ENCODE measurements around the gene FAM107B. TPM values are rescaled to one million over a fixed set of nuclear protein-coding genes. Genes with fewer than 3 reads are reported as not detected.

FAM107B gene
- total and polyA plus RNA-seq, 2 of the 8 experiments (the other 6 are each of a cell fraction or from before 2014, with no cell fraction given) = 7.5 to 28.1 TPM

DNA sequence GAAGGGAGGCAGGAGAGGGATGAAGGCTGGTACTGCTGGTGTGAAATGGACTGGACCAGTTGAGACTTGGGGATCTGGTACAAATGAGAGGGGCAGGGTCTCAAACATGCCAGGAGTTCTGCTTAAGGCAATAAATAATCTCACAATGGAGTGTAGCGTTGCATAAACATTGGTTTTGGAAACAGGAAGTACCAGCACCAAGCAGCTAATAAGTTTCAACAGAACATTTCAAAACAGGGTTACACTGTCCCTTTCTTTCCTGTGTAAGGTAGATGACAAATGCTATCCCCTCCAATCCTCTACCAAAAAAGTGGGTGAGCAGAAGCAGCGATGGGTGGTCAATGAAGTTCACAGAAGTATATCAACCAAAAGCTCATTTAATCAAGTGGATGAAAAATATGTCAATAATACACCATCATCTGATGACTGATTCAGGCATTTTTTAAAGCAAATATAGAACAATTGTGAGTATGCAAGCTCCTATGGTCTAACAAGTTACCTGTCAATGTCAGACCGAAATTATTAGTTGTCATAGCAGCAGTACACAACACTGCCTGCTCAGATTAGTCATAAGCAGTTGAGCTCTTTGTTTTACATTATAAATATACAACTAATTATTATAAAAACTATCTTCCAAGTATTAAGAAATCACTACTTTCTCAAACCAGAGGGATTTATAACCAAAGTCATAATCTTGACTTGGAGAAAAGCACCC is 220.0 kb downstream of the FAM107B start:
- FAIRE-seq (no peak), DNase-seq (ENCODE audit: low read depth in 1 of 2, low spot score in 2 of 2) (no peak)
- Histone ChIP-seq H3K79me2 (ENCODE audit: control insufficient read depth in 1 of 2, insufficient read depth in 2 of 2, low read length in 2 of 2) (peaks cover 0 to 11% of the 10 kb centered on the region in 2 experiments; a peak in 2 of 4 replicates), H3K56ac (replicated peaks; ENCODE audit: insufficient read length, low read depth, low read length) (no peak overlapping the region), H3K27me3 (replicated peaks in 1 of 4; ENCODE audit: control insufficient read depth in 3 of 4, extremely low read depth in 1 of 4, insufficient read depth in 3 of 4, low read length in 3 of 4) (no peaks in the 10 kb centered on the region), H3K4ac (replicated peaks; ENCODE audit: insufficient read length, low read depth, low read length) (no peak overlapping the region), H3K14ac (ENCODE audit: insufficient read length) (no peak overlapping the region), H2BK120ac (replicated peaks; ENCODE audit: low read depth, low read length) (no peak overlapping the region), H3K4me3 (ENCODE audit: extremely low read depth in 1 of 4, insufficient read depth in 2 of 4, low read depth in 3 of 4, low read length in 4 of 4) (no peak overlapping the region), H3K9ac (replicated peaks in 1 of 4; ENCODE audit: extremely low read depth in 1 of 4, low read depth in 3 of 4, low read length in 3 of 4) (no peak overlapping the region), H3K79me1 (ENCODE audit: low read depth, low read length) (peaks cover 7% of the 10 kb centered on the region), H3K4me2 (ENCODE audit: insufficient read depth in 1 of 2, low read depth in 2 of 2, low read length in 2 of 2) (0 out of 4 replicates have a peak overlapping the region, but pooled peaks of 1 of the 2 experiments have one; percentile 10), H2AFZ (ENCODE audit: low read length) (no peak overlapping the region), H2BK12ac (ENCODE audit: low read depth, low read length) (0 out of 2 replicates have a peak overlapping the region, but pooled peaks have one; percentile 29), H3K27ac (ENCODE audit: low read depth, low read length) (no peak overlapping the region), H2BK20ac (ENCODE audit: low read length) (no peak overlapping the region), H2BK15ac (ENCODE audit: low read length) (no peak overlapping the region), H3K23me2 (ENCODE audit: low read depth, low read length) (no peaks in the 10 kb centered on the region; the same call in 1 of the 2 replicates), H2BK5ac (ENCODE audit: low read depth, low read length) (no peak overlapping the region), H3K9me3 (ENCODE audit: insufficient read depth in 2 of 2, low read depth in 1 of 2, low read length in 1 of 2) (no peaks in the 10 kb centered on the region), H3K23ac (ENCODE audit: insufficient read length) (no peak overlapping the region), H4K8ac (ENCODE audit: extremely low read depth, insufficient read depth, low read length) (no peak overlapping the region), H4K5ac (ENCODE audit: insufficient read length, low read depth, low read length) (no peak overlapping the region), H3K18ac (ENCODE audit: extremely low read depth, low read length) (0 out of 2 replicates have a peak overlapping the region, but pooled peaks have one; percentile 13), H3K36me3 (ENCODE audit: control insufficient read depth in 2 of 4, insufficient read depth in 4 of 4, low read length in 3 of 4) (no peaks in the 10 kb centered on the region), H4K20me1 (replicated peaks in 1 of 2; ENCODE audit: control insufficient read depth in 1 of 2, insufficient read depth in 2 of 2, low read length in 2 of 2) (peaks cover 0 to 6% of the 10 kb centered on the region in 2 experiments), H2AK5ac (ENCODE audit: low read depth, low read length) (0 out of 2 replicates have a peak overlapping the region, but pooled peaks have one; percentile 0), H4K91ac (replicated peaks; ENCODE audit: insufficient read length, low read length) (no peak overlapping the region), H3K4me1 (replicated peaks in 1 of 4; ENCODE audit: control insufficient read depth in 3 of 4, insufficient read depth in 4 of 4, low read length in 3 of 4) (peaks cover 0 to 18% (median 11%) of the 10 kb centered on the region in 4 experiments; a peak in 6 of 7 replicates)
- TF ChIP-seq, protein P1, sequence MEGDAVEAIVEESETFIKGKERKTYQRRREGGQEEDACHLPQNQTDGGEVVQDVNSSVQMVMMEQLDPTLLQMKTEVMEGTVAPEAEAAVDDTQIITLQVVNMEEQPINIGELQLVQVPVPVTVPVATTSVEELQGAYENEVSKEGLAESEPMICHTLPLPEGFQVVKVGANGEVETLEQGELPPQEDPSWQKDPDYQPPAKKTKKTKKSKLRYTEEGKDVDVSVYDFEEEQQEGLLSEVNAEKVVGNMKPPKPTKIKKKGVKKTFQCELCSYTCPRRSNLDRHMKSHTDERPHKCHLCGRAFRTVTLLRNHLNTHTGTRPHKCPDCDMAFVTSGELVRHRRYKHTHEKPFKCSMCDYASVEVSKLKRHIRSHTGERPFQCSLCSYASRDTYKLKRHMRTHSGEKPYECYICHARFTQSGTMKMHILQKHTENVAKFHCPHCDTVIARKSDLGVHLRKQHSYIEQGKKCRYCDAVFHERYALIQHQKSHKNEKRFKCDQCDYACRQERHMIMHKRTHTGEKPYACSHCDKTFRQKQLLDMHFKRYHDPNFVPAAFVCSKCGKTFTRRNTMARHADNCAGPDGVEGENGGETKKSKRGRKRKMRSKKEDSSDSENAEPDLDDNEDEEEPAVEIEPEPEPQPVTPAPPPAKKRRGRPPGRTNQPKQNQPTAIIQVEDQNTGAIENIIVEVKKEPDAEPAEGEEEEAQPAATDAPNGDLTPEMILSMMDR (IDR thresholded peaks at IDR 0.05; ENCODE audit: control extremely low read depth in 1 of 3, insufficient read depth in 1 of 3, low read depth in 1 of 3, low read length in 3 of 3) = no peak
- TF ChIP-seq SIN3A (conservative IDR thresholded peaks at IDR 0.05 in 1 of 2, IDR thresholded peaks at IDR 0.05 in 1 of 2; ENCODE audit: low read depth in 1 of 2, low read length in 2 of 2) (no peak), MAX (IDR thresholded peaks at IDR 0.05) (no peak), TAF7 (optimal IDR thresholded peaks at IDR 0.05; ENCODE audit: borderline replicate concordance, low read depth, low read length) (no peak)
- POLR2A ChIA-PET (ENCODE audit: partially characterized antibody) = no interaction called here
- 90% methylated on average over 3 of the region's 3 CpGs; no CpG with 5 or more reads in 1 of the 2 experiments for WGBS, 2 experiments (ENCODE audit: extremely low coverage in 1 of 2, insufficient coverage in 1 of 2, insufficient read length in 1 of 2, insufficient replicate concordance in 2 of 2, low coverage in 1 of 2, low lambda C conversion rate in 2 of 2, missing lambda C conversion rate in 1 of 2)
- CTCF ChIA-PET (ENCODE audit: partially characterized antibody) = interaction anchor here (0.5 to 11.3 kb wide), 5 partner anchors 9 to 269 kb away, joined by 3 to 112 read pairs (median 4); no protein-coding TSS in a partner anchor

All from H1 (cell line).